ENCODE data around the gene MYO15B.

The MYO15B gene

DNA sequence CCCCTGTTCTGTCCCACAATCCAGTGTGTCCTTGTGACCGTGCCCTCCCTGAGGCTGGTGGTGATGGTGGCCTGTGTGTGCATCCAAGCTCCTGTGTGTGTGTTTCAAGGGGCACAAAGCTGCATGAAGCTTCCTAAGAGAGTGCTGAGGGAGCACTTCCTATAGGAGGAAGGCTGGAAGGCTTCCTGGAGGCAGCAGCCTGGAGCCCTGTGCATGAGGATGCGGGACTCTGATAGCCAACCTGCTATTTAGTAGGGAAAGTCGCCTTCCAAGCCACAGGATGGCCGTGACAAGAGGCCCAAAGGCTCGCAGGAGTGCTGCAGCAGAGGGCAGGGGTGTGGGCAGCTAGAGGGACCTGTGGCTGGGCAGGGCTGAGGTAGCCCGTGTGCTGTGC, 8.3 kb downstream of the MYO15B start:
- TF ChIP-seq POLR2AphosphoS5 (IDR thresholded peaks at IDR 0.05; ENCODE audit: low read depth, low read length) = no peak
- DNase-seq (ENCODE audit: insufficient read length) (no peak), FAIRE-seq (no peak)

- no peak for FAIRE-seq
Observed at GRCh38 chr17:75596320-75597087, 8.9 kb downstream of the MYO15B start.

GRCh38 chr17:75601057-75601987, 13.7 kb downstream of the MYO15B start:
- TF ChIP-seq POLR2A (IDR thresholded peaks at IDR 0.05; ENCODE audit: low read depth, low read length) (no peak), POLR2AphosphoS5 (IDR thresholded peaks at IDR 0.05; ENCODE audit: low read depth, low read length) (no peak), TAF1 (IDR thresholded peaks at IDR 0.05; ENCODE audit: borderline replicate concordance, low read depth, low read length) (no peak)
- FAIRE-seq = peak; percentile 85
- DNase-seq (ENCODE audit: insufficient read length) = peak; percentile 73

More at GRCh38 chr17:75596320-75597087, 8.9 kb downstream of the MYO15B start:
- TF ChIP-seq POLR2AphosphoS5 (IDR thresholded peaks at IDR 0.05; ENCODE audit: low read depth, low read length) (no peak), TAF1 (IDR thresholded peaks at IDR 0.05; ENCODE audit: borderline replicate concordance, low read depth, low read length) (no peak), POLR2A (IDR thresholded peaks at IDR 0.05; ENCODE audit: low read depth, low read length) (no peak)
- no peak for DNase-seq (ENCODE audit: insufficient read length)

DNA sequence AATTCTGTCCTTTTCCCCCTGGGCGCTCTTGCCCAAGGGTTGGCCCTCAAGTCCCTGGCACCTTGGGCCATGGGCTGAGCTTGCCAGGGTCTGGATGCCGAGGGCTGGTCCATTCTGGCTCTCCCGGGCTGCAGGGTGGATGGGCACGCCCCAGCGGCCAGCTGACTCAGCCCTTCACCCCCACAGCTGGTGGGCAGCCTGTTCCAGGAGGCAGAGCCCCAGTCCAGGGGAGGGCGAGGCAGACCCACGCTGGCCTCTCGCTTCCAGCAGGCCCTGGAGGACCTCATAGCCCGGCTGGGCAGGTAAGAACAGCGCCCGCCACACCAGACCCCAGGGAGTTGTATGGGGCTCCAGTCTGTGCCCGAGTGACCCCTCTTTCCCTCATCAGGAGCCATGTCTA, 15.0 kb downstream of the MYO15B start:
- DNase-seq (ENCODE audit: insufficient read length) (no peak), FAIRE-seq (no peak)
- no peak for TF ChIP-seq POLR2A (IDR thresholded peaks at IDR 0.05; ENCODE audit: low read depth, low read length)
- no peak for TF ChIP-seq POLR2AphosphoS5 (IDR thresholded peaks at IDR 0.05; ENCODE audit: low read depth, low read length)
- TF ChIP-seq TAF1 (IDR thresholded peaks at IDR 0.05; ENCODE audit: borderline replicate concordance, low read depth, low read length) = no peak

GRCh38 chr17:75603123-75603522, 15.5 kb downstream of the MYO15B start:
- no peak for TF ChIP-seq POLR2A (IDR thresholded peaks at IDR 0.05; ENCODE audit: low read depth, low read length)
- TF ChIP-seq POLR2AphosphoS5 (IDR thresholded peaks at IDR 0.05; ENCODE audit: low read depth, low read length) = no peak
- no peak for TF ChIP-seq TAF1 (IDR thresholded peaks at IDR 0.05; ENCODE audit: borderline replicate concordance, low read depth, low read length)
- FAIRE-seq (no peak), DNase-seq (ENCODE audit: insufficient read length) (no peak)

GRCh38 chr17:75604034-75604695, 16.6 kb downstream of the MYO15B start:
- TF ChIP-seq TAF1 (IDR thresholded peaks at IDR 0.05; ENCODE audit: borderline replicate concordance, low read depth, low read length) (no peak), POLR2A (IDR thresholded peaks at IDR 0.05; ENCODE audit: low read depth, low read length) (no peak), POLR2AphosphoS5 (IDR thresholded peaks at IDR 0.05; ENCODE audit: low read depth, low read length) (no peak)
- FAIRE-seq (no peak), DNase-seq (ENCODE audit: insufficient read length) (no peak)

DNA sequence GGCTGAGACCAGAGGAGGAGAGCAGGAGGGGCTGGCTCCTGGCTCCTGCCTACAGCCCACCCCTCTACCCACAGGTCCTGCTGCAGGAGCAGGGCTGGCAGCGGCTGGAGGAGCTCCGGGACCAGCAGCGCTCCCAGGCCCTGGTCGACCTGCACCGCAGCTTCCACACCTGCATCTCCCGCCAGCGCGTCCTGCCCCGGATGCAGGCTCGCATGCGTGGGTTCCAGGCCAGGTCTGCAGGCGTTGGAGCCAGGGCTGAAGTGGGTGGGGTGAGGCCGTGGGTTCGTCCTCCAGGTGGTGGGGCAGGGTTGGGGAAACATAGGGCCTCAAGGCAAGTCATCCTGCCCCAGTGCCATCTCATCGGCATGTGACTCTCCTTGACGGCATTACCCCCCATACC, 18.2 kb downstream of the MYO15B start:
- FAIRE-seq = no peak
- no peak for DNase-seq (ENCODE audit: insufficient read length)
- TF ChIP-seq POLR2AphosphoS5 (IDR thresholded peaks at IDR 0.05; ENCODE audit: low read depth, low read length) = no peak
- no peak for TF ChIP-seq TAF1 (IDR thresholded peaks at IDR 0.05; ENCODE audit: borderline replicate concordance, low read depth, low read length)
- TF ChIP-seq POLR2A (IDR thresholded peaks at IDR 0.05; ENCODE audit: low read depth, low read length) = no peak

DNA sequence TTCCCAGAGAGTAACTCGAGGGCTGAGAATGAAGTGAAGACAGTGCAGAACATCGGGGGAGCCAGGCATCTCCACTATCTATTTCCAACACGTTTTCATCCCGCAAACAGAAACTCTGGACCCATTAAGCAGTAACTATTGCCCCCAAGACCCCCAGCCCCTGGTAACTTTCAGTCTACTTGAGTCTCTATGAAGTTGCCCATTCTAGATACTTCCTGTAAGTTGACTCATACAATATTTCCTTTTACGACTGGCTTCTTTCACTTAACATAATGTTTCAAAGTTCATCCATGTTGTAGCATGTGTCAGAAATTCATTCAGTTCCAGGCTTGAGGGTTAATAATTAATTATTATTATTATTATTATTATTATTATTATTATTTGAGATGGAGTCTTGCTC, 19.5 kb downstream of the MYO15B start:
- no peak for DNase-seq (ENCODE audit: insufficient read length)
- TF ChIP-seq POLR2AphosphoS5 (IDR thresholded peaks at IDR 0.05; ENCODE audit: low read depth, low read length) = no peak
- no peak for TF ChIP-seq TAF1 (IDR thresholded peaks at IDR 0.05; ENCODE audit: borderline replicate concordance, low read depth, low read length)
- no peak for TF ChIP-seq POLR2A (IDR thresholded peaks at IDR 0.05; ENCODE audit: low read depth, low read length)
- FAIRE-seq = no peak

DNA sequence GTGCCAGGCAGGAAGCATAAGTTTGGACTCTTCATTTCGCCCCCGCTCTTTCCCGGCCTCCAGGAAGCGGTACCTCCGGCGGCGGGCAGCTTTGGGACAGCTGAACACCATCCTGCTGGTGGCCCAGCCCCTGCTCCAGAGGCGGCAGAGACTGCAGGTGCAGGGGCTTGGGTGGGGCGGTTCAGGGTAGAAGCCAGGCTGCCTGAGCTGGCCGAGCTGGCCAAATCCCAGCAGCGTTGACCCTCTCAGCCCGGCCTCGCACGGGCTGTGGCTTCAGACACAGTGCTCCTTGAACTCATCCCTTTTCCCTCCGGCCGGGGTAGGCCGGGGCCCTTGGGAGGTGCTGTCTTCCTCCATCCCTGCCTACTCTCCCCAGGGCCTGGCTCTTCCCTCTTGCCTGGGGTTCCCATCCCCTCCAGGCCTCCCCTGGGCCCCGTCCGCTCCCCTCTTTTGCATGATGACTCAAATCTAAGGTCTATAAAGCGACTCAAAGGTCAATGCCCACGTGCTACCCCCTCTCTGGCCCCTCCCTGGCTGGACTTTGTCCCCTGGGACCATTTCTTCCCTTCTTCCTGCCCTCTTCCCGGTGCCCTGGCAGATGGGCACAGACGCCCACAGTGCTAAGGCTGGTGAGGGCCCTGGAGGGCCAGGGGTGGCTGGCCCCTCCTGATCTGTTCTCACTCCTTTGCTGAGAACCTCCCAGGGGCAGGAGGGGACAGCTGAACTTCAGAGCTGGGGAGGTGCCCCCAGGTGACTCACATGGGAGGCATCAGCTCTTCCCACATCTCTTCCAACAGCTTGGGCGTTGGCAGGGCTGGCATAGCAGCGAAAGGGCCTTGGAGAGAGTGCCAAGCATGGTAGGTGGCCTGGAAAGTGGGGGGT, 22.7 kb downstream of the MYO15B start:
- DNase-seq (ENCODE audit: insufficient read length) (no peak), FAIRE-seq (no peak)
- TF ChIP-seq POLR2A (IDR thresholded peaks at IDR 0.05; ENCODE audit: low read depth, low read length) (no peak), TAF1 (IDR thresholded peaks at IDR 0.05; ENCODE audit: borderline replicate concordance, low read depth, low read length) (no peak), POLR2AphosphoS5 (IDR thresholded peaks at IDR 0.05; ENCODE audit: low read depth, low read length) (no peak)

DNA sequence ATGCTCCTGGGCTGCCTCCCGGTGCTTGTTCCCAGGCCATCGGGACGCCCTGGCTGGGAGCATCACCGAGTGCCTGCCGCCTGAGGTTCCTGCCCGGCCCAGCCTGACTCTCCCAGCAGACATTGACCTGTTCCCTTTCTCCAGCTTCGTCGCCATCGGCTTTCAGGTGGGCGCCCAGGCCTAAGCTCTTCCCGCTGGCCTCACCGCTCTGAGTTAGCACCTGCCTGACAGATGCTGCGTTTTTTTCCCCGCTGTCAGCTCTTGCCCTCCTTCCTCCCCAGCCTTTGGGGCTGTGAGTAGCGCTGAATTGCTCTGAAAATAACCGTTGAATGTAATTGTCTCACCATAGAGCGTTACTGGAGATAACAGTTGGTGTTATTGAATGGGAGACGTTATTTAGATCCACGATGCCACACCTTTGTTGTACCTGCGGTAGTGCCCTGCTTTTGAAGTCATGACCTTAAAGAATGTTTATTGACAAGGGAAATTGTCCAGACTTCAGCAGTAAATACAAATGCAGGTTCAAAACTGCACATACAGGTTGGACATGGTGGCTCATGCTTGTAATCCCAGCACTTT, 24.3 kb downstream of the MYO15B start:
- DNase-seq (ENCODE audit: insufficient read length) (no peak), FAIRE-seq (no peak)
- TF ChIP-seq TAF1 (IDR thresholded peaks at IDR 0.05; ENCODE audit: borderline replicate concordance, low read depth, low read length) (no peak), POLR2A (IDR thresholded peaks at IDR 0.05; ENCODE audit: low read depth, low read length) (no peak)
